ENCODE data around the gene MEG3. TPM values are rescaled to one million over a fixed set of nuclear protein-coding genes. Genes with fewer than 3 reads are reported as not detected.

Gene MEG3
- polyA plus RNA-seq, 6 donors from 2014 or later: 0.18 TPM; not detected in 5

DNA sequence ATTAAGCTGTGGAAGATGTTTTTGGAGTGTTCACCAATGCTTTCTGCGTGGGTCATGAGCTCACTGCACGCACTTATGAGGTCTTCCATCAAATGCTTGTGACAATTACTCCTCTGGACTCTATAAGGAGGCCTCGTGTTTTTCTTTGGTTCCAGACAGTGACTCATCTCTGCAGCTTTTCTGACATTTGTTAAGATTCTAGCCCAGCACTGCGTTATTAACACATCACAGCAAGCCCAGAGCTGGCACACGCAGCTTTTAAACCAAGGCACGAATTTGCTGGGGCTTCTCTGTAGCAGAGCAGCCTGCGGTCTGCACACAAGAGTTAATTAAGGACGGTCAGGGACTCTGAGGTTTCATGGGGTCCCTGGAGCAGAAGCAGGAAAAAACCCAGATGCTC lies 16.9 kb downstream of the MEG3 start:
- peaks cover 0 to 1% (median 0%) of the 10 kb centered on the region in 7 donors for H3K9me3 Mint-ChIP-seq
- DNase-seq (no peak), ATAC-seq (ENCODE audit: low read depth in 2 of 2) (no peak)
- H3K36me3 Mint-ChIP-seq: no peaks in the 10 kb centered on the region
- no peak overlapping the region for H3K4me3 Mint-ChIP-seq
- H3K27me3 Mint-ChIP-seq: peaks cover 0 to 11% (median 1%) of the 10 kb centered on the region in 3 donors
- no peaks in the 10 kb centered on the region for H3K4me1 Mint-ChIP-seq
- H3K27ac Mint-ChIP-seq: no peak overlapping the region

- H3K4me3 Mint-ChIP-seq: no peak overlapping the region
- H3K4me1 Mint-ChIP-seq: no peaks in the 10 kb centered on the region
- H3K9me3 Mint-ChIP-seq: peaks cover 0 to 1% (median 0%) of the 10 kb centered on the region in 7 donors
- no peak overlapping the region for H3K27ac Mint-ChIP-seq
- no peak for ATAC-seq (ENCODE audit: low read depth in 2 of 2)
- H3K36me3 Mint-ChIP-seq: no peaks in the 10 kb centered on the region
- DNase-seq: no peak
- no peaks in the 10 kb centered on the region for H3K27me3 Mint-ChIP-seq
Observed at GRCh38 chr14:100844082-100844408, 18.1 kb downstream of the MEG3 start.

GRCh38 chr14:100844421-100844820 lies 18.5 kb downstream of the MEG3 start:
- H3K4me1 Mint-ChIP-seq: no peaks in the 10 kb centered on the region
- ATAC-seq (ENCODE audit: low read depth in 2 of 2) (no peak), DNase-seq (no peak)
- H3K36me3 Mint-ChIP-seq: no peaks in the 10 kb centered on the region
- no peak overlapping the region for H3K4me3 Mint-ChIP-seq
- no peaks in the 10 kb centered on the region for H3K27me3 Mint-ChIP-seq
- no peak overlapping the region for H3K27ac Mint-ChIP-seq
- no peaks in the 10 kb centered on the region for H3K9me3 Mint-ChIP-seq

- Mint-ChIP-seq H3K27me3 (no peaks in the 10 kb centered on the region), H3K27ac (no peak overlapping the region)
Observed at GRCh38 chr14:100844846-100845245, 18.9 kb downstream of the MEG3 start.

GRCh38 chr14:100845341-100845740 lies 19.4 kb downstream of the MEG3 start:
- H3K9me3 Mint-ChIP-seq: no peaks in the 10 kb centered on the region
- ATAC-seq (ENCODE audit: low read depth in 2 of 2) (no peak), DNase-seq (no peak)
- no peaks in the 10 kb centered on the region for H3K4me1 Mint-ChIP-seq
- no peak overlapping the region for H3K4me3 Mint-ChIP-seq
- H3K27ac Mint-ChIP-seq: no peak overlapping the region
- H3K36me3 Mint-ChIP-seq: no peaks in the 10 kb centered on the region
- H3K27me3 Mint-ChIP-seq: no peaks in the 10 kb centered on the region

More at GRCh38 chr14:100844846-100845245, 18.9 kb downstream of the MEG3 start:
- H3K9me3 Mint-ChIP-seq: no peaks in the 10 kb centered on the region
- DNase-seq (no peak), ATAC-seq (ENCODE audit: low read depth in 2 of 2) (no peak)
- H3K36me3 Mint-ChIP-seq: no peaks in the 10 kb centered on the region
- no peaks in the 10 kb centered on the region for H3K4me1 Mint-ChIP-seq
- no peak overlapping the region for H3K4me3 Mint-ChIP-seq

DNA sequence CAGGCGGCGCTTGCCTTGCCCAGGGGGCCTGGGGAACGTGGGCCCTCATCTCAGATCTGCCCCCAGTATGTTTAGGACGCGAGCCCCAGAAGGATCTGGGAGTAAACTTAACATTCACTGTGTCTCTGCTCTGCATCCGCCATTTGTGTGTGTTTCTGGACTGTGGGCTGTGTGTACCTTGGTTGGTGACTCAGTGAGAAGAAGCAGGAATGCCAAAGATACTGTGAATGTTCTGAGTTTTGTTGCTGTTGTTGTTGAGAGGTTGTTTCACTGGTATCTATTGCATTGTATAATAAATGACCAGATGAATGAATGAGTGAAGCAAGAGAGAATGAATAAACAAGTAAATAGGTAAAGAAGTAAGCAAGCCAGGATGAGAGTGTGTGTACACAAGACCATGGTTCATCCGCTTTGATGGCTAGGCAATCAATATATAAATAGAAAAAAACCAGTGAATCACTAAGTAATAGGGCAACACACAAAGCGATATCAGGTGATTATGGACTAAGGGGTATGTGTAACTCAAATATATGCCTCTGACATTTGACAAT lies 20.5 kb downstream of the MEG3 start:
- ATAC-seq (ENCODE audit: low read depth in 2 of 2): no peak
- no peaks in the 10 kb centered on the region for H3K36me3 Mint-ChIP-seq

GRCh38 chr14:100849115-100849781 lies 23.3 kb downstream of the MEG3 start:
- Mint-ChIP-seq H3K36me3 (no peaks in the 10 kb centered on the region), H3K27me3 (no peaks in the 10 kb centered on the region), H3K4me1 (peaks cover 0 to 4% (median 2%) of the 10 kb centered on the region in 3 donors), H3K27ac (no peak overlapping the region), H3K9me3 (no peaks in the 10 kb centered on the region), H3K4me3 (no peak overlapping the region)
- no peak for ATAC-seq (ENCODE audit: low read depth in 2 of 2)
- DNase-seq: no peak

More for the DNA sequence above, 20.5 kb downstream of the MEG3 start:
- Mint-ChIP-seq H3K4me1 (peaks cover 0 to 4% (median 2%) of the 10 kb centered on the region in 3 donors), H3K27ac (no peak overlapping the region), H3K4me3 (no peak overlapping the region), H3K9me3 (no peaks in the 10 kb centered on the region), H3K27me3 (no peaks in the 10 kb centered on the region)
- DNase-seq: no peak

DNA sequence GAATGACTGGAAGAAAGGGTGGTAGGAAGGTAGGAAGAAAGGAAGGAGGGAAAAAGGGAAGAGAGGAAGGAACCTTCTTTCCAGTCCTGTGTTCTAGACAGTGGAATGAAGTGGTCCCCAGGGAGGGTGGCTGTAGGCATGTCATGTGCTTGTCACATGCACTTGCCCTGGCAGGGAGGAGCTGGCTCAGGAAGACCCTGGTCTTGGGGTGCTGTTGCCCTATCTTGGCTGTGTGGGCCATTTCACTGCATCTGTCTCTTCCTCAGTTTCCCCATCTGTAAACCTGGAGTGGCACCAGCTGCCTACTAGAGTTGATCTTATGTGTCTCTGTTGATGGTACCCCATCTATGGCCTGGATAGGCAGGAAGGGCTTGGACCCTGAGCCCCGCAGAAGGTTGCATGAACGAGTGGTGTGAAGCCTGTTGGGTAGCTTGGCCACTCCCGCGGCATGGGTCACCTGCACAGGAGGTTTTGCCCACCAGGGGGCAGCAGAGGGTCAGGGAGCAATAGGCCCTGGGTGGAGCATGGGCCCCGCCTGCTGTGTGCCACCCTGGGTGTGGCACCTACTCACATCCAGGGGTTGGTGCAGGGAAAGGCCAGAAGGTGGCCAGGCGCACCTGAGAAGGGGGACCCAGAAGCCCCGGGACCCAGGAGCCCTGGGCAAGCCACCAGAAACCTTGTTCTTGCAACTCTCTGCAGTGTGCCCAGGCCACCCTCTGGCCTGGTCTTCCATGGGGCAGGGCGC lies 25.1 kb downstream of the MEG3 start:
- Mint-ChIP-seq H3K36me3 (no peaks in the 10 kb centered on the region), H3K9me3 (no peaks in the 10 kb centered on the region), H3K27me3 (no peaks in the 10 kb centered on the region), H3K4me1 (peaks cover 0 to 4% (median 2%) of the 10 kb centered on the region in 3 donors), H3K27ac (no peak overlapping the region), H3K4me3 (peak overlapping the region in 3 of 8 donors; percentile 12 to 41 (median 16))
- ATAC-seq (ENCODE audit: low read depth in 2 of 2) (peak; percentile 66), DNase-seq (peak; percentile 55)

DNA sequence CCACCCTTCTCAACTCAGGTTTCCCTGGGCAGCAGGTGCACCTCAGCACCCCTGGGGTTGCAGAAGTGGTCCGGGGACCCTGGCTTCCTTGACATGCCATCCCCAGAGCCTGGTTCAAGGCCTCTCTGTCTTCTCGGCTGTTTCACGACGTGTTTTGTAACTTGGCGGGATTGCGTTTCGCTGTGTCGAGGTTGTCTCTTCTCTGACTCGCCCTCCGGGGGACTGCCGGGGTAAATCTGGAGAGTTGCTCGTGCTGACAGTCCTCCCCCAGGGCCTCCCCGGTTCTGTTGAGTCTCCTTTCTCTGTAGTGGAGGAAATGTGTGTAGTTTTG lies 25.6 kb downstream of the MEG3 start:
- no peak for DNase-seq
- Mint-ChIP-seq H3K4me1 (peaks cover 0 to 4% (median 2%) of the 10 kb centered on the region in 3 donors), H3K36me3 (no peaks in the 10 kb centered on the region), H3K4me3 (no peak overlapping the region), H3K27ac (no peak overlapping the region), H3K9me3 (no peaks in the 10 kb centered on the region), H3K27me3 (no peaks in the 10 kb centered on the region)
- no peak for ATAC-seq (ENCODE audit: low read depth in 2 of 2)

GRCh38 chr14:100851946-100852620 lies 26.2 kb downstream of the MEG3 start:
- Mint-ChIP-seq H3K4me1 (peaks cover 0 to 4% (median 2%) of the 10 kb centered on the region in 3 donors), H3K27me3 (no peaks in the 10 kb centered on the region), H3K27ac (no peak overlapping the region), H3K4me3 (no peak overlapping the region), H3K9me3 (no peaks in the 10 kb centered on the region), H3K36me3 (no peaks in the 10 kb centered on the region)
- ATAC-seq (ENCODE audit: low read depth in 2 of 2) (no peak), DNase-seq (no peak)

DNA sequence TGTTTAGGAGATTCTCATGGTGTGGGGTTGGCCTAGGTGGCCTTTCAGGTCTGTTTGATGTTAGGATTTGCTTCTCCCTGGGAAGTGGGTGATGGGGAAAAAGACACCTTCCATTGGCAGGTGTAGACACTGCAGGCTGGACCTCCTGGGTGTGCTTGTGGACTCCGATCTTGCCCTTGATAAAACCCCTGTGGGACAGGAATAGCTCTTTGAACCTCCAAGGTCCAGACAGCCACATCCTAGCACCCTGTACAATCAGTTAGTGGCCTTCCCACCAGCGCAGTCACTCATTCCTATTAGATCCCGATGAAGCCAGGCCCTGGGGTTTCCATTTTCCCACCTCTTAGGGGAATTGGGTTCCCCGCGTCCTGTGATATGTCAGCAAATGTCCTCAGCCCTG lies 28.5 kb downstream of the MEG3 start:
- Mint-ChIP-seq H3K36me3 (no peaks in the 10 kb centered on the region), H3K27ac (no peak overlapping the region), H3K4me1 (peaks cover 0 to 4% (median 2%) of the 10 kb centered on the region in 3 donors), H3K4me3 (no peak overlapping the region), H3K27me3 (peaks cover 0 to 8% (median 6%) of the 10 kb centered on the region in 3 donors), H3K9me3 (no peaks in the 10 kb centered on the region)
- no peak for ATAC-seq (ENCODE audit: low read depth in 2 of 2)
- DNase-seq: no peak

DNA sequence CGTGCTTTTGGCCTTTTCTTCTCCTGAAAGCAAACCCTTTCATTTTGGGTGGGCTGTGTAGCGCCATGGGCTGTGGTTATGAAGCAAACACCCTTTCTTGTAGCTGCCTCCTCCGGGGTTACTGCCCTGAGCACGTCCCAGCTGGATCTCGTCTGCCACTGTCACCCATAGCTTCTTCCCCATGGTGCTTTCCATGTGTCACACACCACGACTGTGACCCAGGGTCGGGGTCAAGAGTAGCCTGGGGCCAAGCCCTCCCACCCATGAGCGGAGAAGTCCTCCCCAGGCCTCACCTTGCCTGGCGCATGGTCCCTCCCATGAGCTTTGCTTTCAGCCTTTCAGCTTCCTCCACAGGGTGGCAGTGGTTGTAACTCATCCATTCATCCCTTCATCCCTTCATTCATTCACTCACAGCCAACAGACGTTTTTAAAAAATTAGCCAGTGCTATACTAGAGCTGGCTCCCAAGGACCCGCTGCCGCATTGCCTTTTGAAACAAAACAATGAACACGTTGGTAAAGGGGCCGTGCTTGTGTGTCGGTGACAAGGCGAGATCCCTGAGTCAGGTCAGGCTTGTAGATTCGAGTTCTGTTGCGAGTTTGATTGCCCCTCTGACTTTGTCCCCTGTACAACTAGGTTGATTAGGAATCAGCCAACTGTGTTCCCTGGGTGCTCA lies 29.5 kb downstream of the MEG3 start:
- H3K27ac Mint-ChIP-seq: no peak overlapping the region
- no peaks in the 10 kb centered on the region for H3K36me3 Mint-ChIP-seq
- peaks cover 0 to 4% (median 2%) of the 10 kb centered on the region in 3 donors for H3K4me1 Mint-ChIP-seq
- peaks cover 0 to 15% (median 14%) of the 10 kb centered on the region in 3 donors for H3K27me3 Mint-ChIP-seq
- peak overlapping the region in 1 of 8 donors; percentile 51 for H3K4me3 Mint-ChIP-seq
- no peaks in the 10 kb centered on the region for H3K9me3 Mint-ChIP-seq
- DNase-seq: no peak
- ATAC-seq (ENCODE audit: low read depth in 2 of 2): no peak

Measured in naive B cell (primary cell).